Kidney (tissue), 14 donors: Measurements from ENCODE around the gene VAC14. TPM values are rescaled to one million over a fixed set of nuclear protein-coding genes. Genes with fewer than 3 reads are reported as not detected.

Experiments
- DNase-seq, 5 donors: peaks; one replicate each; pipeline ENCODE4 v3.0.0-alpha.2; 2013 to 2020
- FAIRE-seq: peaks from 2 replicates; lab custom pipeline; 2012; peaks lifted over from hg19 to GRCh38; lab: Jason Lieb, UNC
- H3K27ac ChIP-seq, 2 donors: one replicate each; pipeline ENCODE4 v1.7.0; 2013; ENCODE audit warnings: low read depth in 2 of 2, low read length in 2 of 2, inconsistent platforms in 1 of 2
- H3K27me3 ChIP-seq: one replicate; pipeline ENCODE4 v1.7.1; 2013; ENCODE audit warnings: low read length, inconsistent platforms; ENCODE audit not compliant: control insufficient read depth, insufficient read depth
- H3K36me3 ChIP-seq, 3 donors: one replicate each; pipeline versions ENCODE4 v1.7.0 to v1.7.1; 2013; ENCODE audit warnings: low read length in 3 of 3, control low read depth in 1 of 3, inconsistent platforms in 1 of 3; ENCODE audit not compliant: insufficient read depth in 3 of 3, control insufficient read depth in 2 of 3
- H3K4me1 ChIP-seq, 3 donors: one replicate each; pipeline versions ENCODE4 v1.7.0 to v1.7.1; 2013; ENCODE audit warnings: low read length in 3 of 3, inconsistent platforms in 1 of 3, low read depth in 1 of 3; ENCODE audit not compliant: control insufficient read depth in 2 of 3, insufficient read depth in 2 of 3
- H3K4me3 ChIP-seq, 3 donors: one replicate each; pipeline versions ENCODE4 v1.7.0 to v1.8.1; 2013; ENCODE audit warnings: low read length in 3 of 3, control low read depth in 1 of 3, inconsistent platforms in 1 of 3
- H3K9ac ChIP-seq, 3 donors: one replicate each; pipeline versions ENCODE4 v1.7.0 to v1.7.1; 2013; ENCODE audit warnings: low read length in 3 of 3, control low read depth in 1 of 3, inconsistent platforms in 1 of 3
- H3K9me3 ChIP-seq, 3 donors: one replicate each; pipeline versions ENCODE4 v1.7.0 to v1.7.1; 2013; ENCODE audit warnings: low read length in 3 of 3, control low read depth in 1 of 3, inconsistent platforms in 1 of 3; ENCODE audit not compliant: control insufficient read depth in 2 of 3, insufficient read depth in 1 of 3
- intact Hi-C: fragments of 100-400 bp; cut with DNase I; formaldehyde crosslinking; loops from one replicate; pipeline ENCODE4 v1.11.1; 2022
- polyA plus RNA-seq: library from polyadenylated mRNA; stranded (reverse); fragments of 350-450 nt; fragmentation: Illumina TruSeq; extraction: RNeasy Lipid Tissue Mini Kit (QIAGEN cat#74804); gene quantifications from one replicate; pipeline ENCODE4 v1.2.3, GENCODE V29; 2014; ENCODE audit warnings: low read depth, low replicate concordance; ENCODE audit not compliant: insufficient read depth
- total RNA-seq: library from RNA; stranded (reverse); fragmentation: NEBNext Ultra II Directional; extraction: Animal tissue kit (Norgen Biotek cat#: 25700); gene quantifications from one replicate; pipeline ENCODE4 v1.2.1, GENCODE V29; 2021
- TF ChIP-seq, protein P1 (sequence below): IDR thresholded peaks from 3 replicates; pipeline ENCODE4 v1.5.1; 2012; ENCODE audit warnings: mild to moderate bottlenecking, moderate library complexity, borderline replicate concordance; ENCODE audit not compliant: insufficient read depth; ENCODE audit errors: extremely low read depth
- donor health status: control.
- donor health status: control.
- donor health status: control.
- donor health status: control.
- donor health status: control.
- donor health status: DM: yes; HTN: yes; CAD: no.
- donor health status: Normal renal cell carcinoma (clear cell type).

Gene VAC14
- total and polyA plus RNA-seq, 2 donors from 2014 or later = 36.8 to 41.9 TPM

DNA sequence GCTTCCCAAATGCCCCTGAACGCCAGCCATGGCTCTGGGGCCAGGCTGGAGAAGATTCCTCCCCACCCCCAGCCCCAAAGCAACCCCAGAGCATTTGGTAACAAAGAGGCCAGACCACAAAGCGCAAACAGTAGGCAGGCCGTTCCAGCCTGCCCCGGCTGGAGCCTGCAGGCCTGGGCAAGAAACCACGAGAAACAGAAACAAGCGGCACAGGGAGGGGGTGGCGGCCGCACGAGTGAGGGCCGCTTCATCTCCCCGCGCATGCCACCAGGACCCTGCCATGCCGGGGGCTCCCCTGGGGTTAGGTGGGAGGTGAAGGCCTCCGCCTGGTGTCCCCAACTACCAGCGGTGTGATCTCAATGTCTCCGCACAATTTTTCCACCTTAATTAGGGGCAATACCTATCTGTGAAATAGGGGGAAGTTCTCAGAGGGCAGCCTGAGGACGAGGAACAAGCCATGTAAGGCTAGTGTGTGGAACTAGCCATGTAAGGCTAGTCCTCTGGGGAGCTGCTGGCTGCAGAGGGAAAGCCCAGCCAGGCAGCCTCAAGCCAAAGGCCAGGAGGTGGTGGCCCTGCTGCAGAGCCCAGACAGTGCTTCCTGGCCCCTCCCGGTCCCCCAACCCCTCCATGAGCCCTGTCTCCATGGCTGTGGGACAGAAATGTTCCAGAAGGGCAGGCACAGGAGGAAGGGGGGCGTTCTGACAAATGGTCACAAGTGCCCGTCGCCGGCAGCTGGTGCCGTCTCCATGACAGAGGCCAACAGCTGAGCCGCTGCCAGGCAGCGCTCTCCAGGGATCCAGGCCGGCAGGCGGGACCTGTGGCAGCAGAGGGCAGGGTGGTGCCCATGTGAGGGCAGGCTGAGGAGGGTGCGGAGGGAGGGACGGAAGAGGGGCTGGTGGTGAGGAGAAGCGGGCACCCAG is 100.6 kb downstream of the VAC14 start:
- intact Hi-C loops = no loop called here
- no peak for FAIRE-seq
- Histone ChIP-seq H3K9me3 (no peaks in the 10 kb centered on the region), H3K4me3 (no peak overlapping the region), H3K4me1 (peaks cover 0 to 49% (median 34%) of the 10 kb centered on the region in 3 donors), H3K9ac (peak overlapping the region in 1 of 3 donors; percentile 65), H3K36me3 (no peaks in the 10 kb centered on the region), H3K27ac (peak overlapping the region; percentile 72 to 78), H3K27me3 (no peaks in the 10 kb centered on the region)
- TF ChIP-seq, protein P1, sequence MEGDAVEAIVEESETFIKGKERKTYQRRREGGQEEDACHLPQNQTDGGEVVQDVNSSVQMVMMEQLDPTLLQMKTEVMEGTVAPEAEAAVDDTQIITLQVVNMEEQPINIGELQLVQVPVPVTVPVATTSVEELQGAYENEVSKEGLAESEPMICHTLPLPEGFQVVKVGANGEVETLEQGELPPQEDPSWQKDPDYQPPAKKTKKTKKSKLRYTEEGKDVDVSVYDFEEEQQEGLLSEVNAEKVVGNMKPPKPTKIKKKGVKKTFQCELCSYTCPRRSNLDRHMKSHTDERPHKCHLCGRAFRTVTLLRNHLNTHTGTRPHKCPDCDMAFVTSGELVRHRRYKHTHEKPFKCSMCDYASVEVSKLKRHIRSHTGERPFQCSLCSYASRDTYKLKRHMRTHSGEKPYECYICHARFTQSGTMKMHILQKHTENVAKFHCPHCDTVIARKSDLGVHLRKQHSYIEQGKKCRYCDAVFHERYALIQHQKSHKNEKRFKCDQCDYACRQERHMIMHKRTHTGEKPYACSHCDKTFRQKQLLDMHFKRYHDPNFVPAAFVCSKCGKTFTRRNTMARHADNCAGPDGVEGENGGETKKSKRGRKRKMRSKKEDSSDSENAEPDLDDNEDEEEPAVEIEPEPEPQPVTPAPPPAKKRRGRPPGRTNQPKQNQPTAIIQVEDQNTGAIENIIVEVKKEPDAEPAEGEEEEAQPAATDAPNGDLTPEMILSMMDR = no peak
- peak in 3 of 5 donors; percentile 53 to 71 (median 53) for DNase-seq

DNA sequence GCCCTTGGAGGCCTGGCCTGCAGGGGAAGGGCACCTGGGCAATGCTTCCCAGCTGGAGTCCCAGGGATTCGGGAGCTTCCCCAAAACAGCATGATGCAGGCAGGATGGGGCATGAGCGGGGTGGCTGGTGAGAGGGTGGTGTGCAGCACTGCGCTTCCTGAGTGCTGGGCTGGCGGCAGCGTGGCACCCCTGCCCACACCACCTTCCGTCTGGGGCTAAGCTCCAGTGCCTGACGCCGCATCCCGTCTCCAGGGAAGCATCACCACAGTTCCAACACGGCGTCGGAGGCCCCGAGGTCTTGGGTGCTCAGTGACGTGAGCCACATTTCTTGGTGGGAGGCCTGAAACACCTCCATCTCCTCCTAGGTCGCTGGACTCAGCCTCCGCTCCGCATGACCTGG is 101.3 kb downstream of the VAC14 start:
- TF ChIP-seq, protein P1 = no peak
- FAIRE-seq (no peak), DNase-seq (no peak)
- no peaks in the 10 kb centered on the region for H3K9me3 ChIP-seq
- intact Hi-C loops = no loop called here
- H3K27ac ChIP-seq = peak overlapping the region; percentile 72 to 78
- H3K27me3 ChIP-seq = no peaks in the 10 kb centered on the region
- no peak overlapping the region for H3K9ac ChIP-seq
- H3K36me3 ChIP-seq = no peaks in the 10 kb centered on the region
- peaks cover 0 to 50% (median 35%) of the 10 kb centered on the region in 3 donors for H3K4me1 ChIP-seq
- H3K4me3 ChIP-seq = no peak overlapping the region

DNA sequence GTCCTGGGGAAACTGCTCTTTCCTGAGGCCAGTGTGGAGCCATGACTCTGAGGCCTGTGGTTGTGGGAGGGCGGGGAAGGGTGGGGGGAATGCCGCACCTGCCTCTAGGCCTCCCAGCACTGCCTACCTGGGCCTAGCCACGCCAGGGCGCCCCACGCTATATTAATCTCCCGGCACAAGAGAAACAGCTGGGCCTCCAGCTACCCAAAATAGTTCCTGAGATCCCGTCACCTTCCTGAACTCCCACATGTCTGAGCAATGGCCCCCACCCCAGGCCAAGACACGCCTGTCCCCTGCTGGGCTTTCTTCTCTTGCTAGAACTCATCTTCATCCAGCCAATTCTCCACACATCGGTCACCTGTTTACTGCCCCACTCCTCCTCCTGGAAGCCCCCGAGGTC is 102.1 kb downstream of the VAC14 start:
- TF ChIP-seq, protein P1 = no peak
- Histone ChIP-seq H3K27ac (no peak overlapping the region), H3K27me3 (no peaks in the 10 kb centered on the region), H3K36me3 (no peaks in the 10 kb centered on the region), H3K4me1 (peaks cover 0 to 52% (median 31%) of the 10 kb centered on the region in 3 donors), H3K9me3 (no peaks in the 10 kb centered on the region), H3K9ac (no peak overlapping the region), H3K4me3 (no peak overlapping the region)
- DNase-seq (no peak), FAIRE-seq (no peak)
- intact Hi-C loops = no loop called here
